Measurements from ENCODE around the gene DIRAS2. TPM values are rescaled to one million over a fixed set of nuclear protein-coding genes. Genes with fewer than 3 reads are reported as not detected.

DIRAS2 gene
- total and polyA plus RNA-seq, 2 donors (not counting 1 experiment from before 2014, with no cell fraction given): not detected

DNA sequence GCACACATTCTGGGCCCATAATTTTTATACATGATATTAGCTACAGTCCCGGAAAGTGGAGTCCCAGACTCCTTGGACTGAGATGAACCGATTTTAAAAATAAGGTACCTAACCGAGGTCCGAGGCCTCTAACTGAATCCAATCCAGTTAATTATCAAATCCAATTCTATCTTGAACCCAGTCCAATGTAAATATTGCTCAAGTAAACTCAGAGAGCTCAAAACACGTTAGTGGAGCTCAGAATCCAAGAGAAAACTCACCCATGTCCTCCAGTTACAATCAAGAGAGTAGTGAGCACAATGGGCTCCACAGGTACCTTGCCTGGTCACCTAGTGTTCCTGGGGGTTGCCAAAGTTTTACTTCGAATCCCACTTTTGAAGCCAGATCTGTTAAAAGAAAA is 37.9 kb upstream of the DIRAS2 start:
- H2AFZ ChIP-seq (ENCODE audit: insufficient read depth, low read depth, low read length, poor library complexity, severe bottlenecking): no peak overlapping the region
- no peak overlapping the region for H3K4me3 ChIP-seq (ENCODE audit: control extremely low read depth in 1 of 5, extremely low read depth in 1 of 5, insufficient read depth in 1 of 5, low read depth in 2 of 5, low read length in 4 of 5)
- 85% methylated on average over 5 of the region's 6 CpGs for WGBS (ENCODE audit: insufficient coverage)
- TF ChIP-seq, protein P1, sequence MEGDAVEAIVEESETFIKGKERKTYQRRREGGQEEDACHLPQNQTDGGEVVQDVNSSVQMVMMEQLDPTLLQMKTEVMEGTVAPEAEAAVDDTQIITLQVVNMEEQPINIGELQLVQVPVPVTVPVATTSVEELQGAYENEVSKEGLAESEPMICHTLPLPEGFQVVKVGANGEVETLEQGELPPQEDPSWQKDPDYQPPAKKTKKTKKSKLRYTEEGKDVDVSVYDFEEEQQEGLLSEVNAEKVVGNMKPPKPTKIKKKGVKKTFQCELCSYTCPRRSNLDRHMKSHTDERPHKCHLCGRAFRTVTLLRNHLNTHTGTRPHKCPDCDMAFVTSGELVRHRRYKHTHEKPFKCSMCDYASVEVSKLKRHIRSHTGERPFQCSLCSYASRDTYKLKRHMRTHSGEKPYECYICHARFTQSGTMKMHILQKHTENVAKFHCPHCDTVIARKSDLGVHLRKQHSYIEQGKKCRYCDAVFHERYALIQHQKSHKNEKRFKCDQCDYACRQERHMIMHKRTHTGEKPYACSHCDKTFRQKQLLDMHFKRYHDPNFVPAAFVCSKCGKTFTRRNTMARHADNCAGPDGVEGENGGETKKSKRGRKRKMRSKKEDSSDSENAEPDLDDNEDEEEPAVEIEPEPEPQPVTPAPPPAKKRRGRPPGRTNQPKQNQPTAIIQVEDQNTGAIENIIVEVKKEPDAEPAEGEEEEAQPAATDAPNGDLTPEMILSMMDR (IDR thresholded peaks at IDR 0.05): no peak
- no peak for TF ChIP-seq EZH2 (IDR thresholded peaks at IDR 0.05; ENCODE audit: borderline replicate concordance, insufficient read depth, low read depth, low read length, poor library complexity, severe bottlenecking)
- Mint-ChIP-seq H3K4me1 (no peaks in the 10 kb centered on the region), H3K27ac (no peak overlapping the region), H3K4me3 (no peak overlapping the region), H3K9me3 (ENCODE audit: insufficient read depth) (no peaks in the 10 kb centered on the region), H3K27me3 (no peaks in the 10 kb centered on the region)
- ChIA-PET CTCF (no interaction called here), POLR2A (no interaction called here)
- no peak overlapping the region for H3K9ac ChIP-seq (ENCODE audit: low read length)
- H3K27me3 ChIP-seq (replicated peaks in 1 of 4; ENCODE audit: control extremely low read depth in 1 of 4, control insufficient read depth in 3 of 4, insufficient read depth in 4 of 4, low read length in 3 of 4): no peaks in the 10 kb centered on the region
- no peaks in the 10 kb centered on the region for H3K36me3 ChIP-seq (replicated peaks in 1 of 2; ENCODE audit: control extremely low read depth in 1 of 2, control insufficient read depth in 1 of 2, extremely low read depth in 1 of 2, insufficient read depth in 2 of 2, low read length in 1 of 2)
- H3K9me3 ChIP-seq (ENCODE audit: control extremely low read depth in 1 of 3, control insufficient read depth in 2 of 3, insufficient read depth in 1 of 3, low read length in 2 of 3): no peaks in the 10 kb centered on the region
- DNase-seq (no peak), ATAC-seq (ENCODE audit: low read depth) (no peak)
- H3K79me2 ChIP-seq (ENCODE audit: control insufficient read depth, insufficient read depth, low read length): no peaks in the 10 kb centered on the region
- intact Hi-C loops (cut with micrococcal nuclease): no loop called here
- H3K27ac ChIP-seq (ENCODE audit: low read length in 2 of 2): no peak overlapping the region
- H3K4me1 ChIP-seq (ENCODE audit: control insufficient read depth in 2 of 2, insufficient read depth in 2 of 2, low read length in 2 of 2): no peaks in the 10 kb centered on the region
- H4K20me1 ChIP-seq (ENCODE audit: control insufficient read depth, insufficient read depth, low read length, poor library complexity, severe bottlenecking): no peaks in the 10 kb centered on the region
- no peak overlapping the region for H3K4me2 ChIP-seq (replicated peaks; ENCODE audit: low read depth, low read length, poor library complexity, severe bottlenecking)

GRCh38 chr9:90665072-90665471 is 22.4 kb upstream of the DIRAS2 start:
- no peak overlapping the region for H2AFZ ChIP-seq (ENCODE audit: insufficient read depth, low read depth, low read length, poor library complexity, severe bottlenecking)
- peaks cover 57% of the 10 kb centered on the region for H3K27me3 Mint-ChIP-seq

More at GRCh38 chr9:90665072-90665471, 22.4 kb upstream of the DIRAS2 start:
- Histone ChIP-seq H3K36me3 (replicated peaks in 1 of 2; ENCODE audit: control extremely low read depth in 1 of 2, control insufficient read depth in 1 of 2, extremely low read depth in 1 of 2, insufficient read depth in 2 of 2, low read length in 1 of 2) (no peaks in the 10 kb centered on the region), H3K4me3 (ENCODE audit: control extremely low read depth in 1 of 5, extremely low read depth in 1 of 5, insufficient read depth in 1 of 5, low read depth in 2 of 5, low read length in 4 of 5) (no peak overlapping the region), H3K27me3 (replicated peaks in 1 of 4; ENCODE audit: control extremely low read depth in 1 of 4, control insufficient read depth in 3 of 4, insufficient read depth in 4 of 4, low read length in 3 of 4) (peaks cover 0 to 16% (median 9%) of the 10 kb centered on the region in 4 experiments), H3K9me3 (ENCODE audit: control extremely low read depth in 1 of 3, control insufficient read depth in 2 of 3, insufficient read depth in 1 of 3, low read length in 2 of 3) (peaks cover 0 to 11% (median 0%) of the 10 kb centered on the region in 3 donors), H4K20me1 (ENCODE audit: control insufficient read depth, insufficient read depth, low read length, poor library complexity, severe bottlenecking) (no peaks in the 10 kb centered on the region), H3K4me2 (replicated peaks; ENCODE audit: low read depth, low read length, poor library complexity, severe bottlenecking) (no peak overlapping the region), H3K4me1 (ENCODE audit: control insufficient read depth in 2 of 2, insufficient read depth in 2 of 2, low read length in 2 of 2) (no peaks in the 10 kb centered on the region), H3K79me2 (ENCODE audit: control insufficient read depth, insufficient read depth, low read length) (no peaks in the 10 kb centered on the region), H3K27ac (ENCODE audit: low read length in 2 of 2) (no peak overlapping the region), H3K9ac (ENCODE audit: low read length) (no peak overlapping the region)
- intact Hi-C loops (cut with micrococcal nuclease): no loop called here
- no peak overlapping the region for H3K27ac Mint-ChIP-seq
- WGBS (ENCODE audit: insufficient coverage): 75% methylated on average over 4 of the region's 4 CpGs
- TF ChIP-seq EZH2 (IDR thresholded peaks at IDR 0.05; ENCODE audit: borderline replicate concordance, insufficient read depth, low read depth, low read length, poor library complexity, severe bottlenecking): no peak
- TF ChIP-seq, protein P1 (IDR thresholded peaks at IDR 0.05): no peak
- no peak for DNase-seq
- no peak overlapping the region for H3K4me3 Mint-ChIP-seq
- H3K4me1 Mint-ChIP-seq: no peaks in the 10 kb centered on the region
- ChIA-PET POLR2A (no interaction called here), CTCF (no interaction called here)
- ATAC-seq (ENCODE audit: low read depth): no peak
- peaks cover 6% of the 10 kb centered on the region for H3K9me3 Mint-ChIP-seq (ENCODE audit: insufficient read depth)
